ENCODE measurements around the gene TLE2.

TLE2 gene

DNA sequence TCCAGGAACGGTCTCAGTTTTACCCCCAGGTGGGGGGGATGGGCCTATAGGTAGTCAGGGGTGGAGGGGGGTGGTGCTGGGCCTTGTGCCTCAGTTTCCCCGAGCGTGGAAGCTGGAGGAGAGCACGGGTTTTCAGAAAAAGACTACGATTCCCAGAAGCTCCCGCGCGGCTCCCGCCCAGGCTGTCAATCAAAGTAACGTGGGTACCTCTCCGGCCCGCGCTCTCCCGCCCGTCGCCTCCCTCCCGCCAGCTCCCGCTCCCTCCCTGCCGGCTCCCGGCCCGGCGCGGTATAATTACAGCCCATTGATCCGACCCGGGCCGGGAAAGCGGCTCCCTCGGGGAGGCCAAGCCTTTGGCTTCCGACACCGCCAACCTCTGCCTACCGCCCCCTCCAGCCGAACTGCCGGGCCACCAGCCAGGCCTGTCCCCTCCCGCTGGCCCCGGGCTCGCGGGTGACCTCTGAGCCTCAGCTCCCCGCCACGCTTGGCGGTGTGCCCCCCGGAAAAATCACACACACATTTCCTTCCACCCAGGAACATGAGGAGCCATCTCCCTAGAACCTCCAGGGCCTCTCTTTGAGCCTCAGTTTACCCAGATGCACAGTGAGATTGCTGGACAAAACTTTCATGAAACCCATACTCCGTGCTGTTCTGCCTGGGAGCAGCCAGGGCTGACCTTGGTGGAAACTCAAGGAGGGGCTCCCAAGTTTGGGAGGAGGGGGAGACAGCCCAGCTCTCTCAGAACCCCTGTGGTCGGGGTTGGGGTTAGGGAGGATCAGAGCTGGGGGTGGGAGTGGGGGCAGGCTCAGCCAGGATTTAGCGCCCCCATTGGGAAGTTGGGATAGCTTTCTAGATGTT is 7.3 kb upstream of the TLE2 start:
- DNase-seq: peak; percentile 78

DNA sequence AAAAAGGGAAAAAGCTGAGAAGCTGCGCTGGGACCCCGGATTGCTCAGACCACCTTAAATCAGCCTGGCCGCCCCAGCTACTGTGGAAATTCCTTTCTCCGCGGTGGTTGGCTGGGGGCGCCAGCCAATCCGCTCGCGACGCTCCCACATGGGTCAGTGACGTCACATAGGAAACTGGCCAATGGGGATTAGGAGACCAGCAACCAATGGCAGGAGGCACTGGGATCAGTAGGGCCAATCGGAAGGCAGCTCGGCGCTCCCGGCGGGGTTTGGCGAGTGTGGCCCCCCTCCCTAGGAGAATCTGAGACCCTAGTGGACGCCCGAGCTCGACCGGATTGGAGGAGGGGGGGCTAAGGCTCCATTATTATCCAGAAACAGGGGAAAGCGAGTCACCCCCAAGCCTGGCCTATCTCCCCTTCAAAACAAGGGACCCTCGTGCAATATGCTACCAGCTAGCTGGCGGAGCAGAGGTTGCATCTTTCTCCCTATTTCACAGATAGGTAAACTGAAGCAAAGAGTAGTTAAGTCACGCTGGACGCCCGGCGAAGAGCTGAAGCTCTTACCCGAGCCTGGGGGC is 6.5 kb upstream of the TLE2 start:
- DNase-seq: peak; percentile 97

DNA sequence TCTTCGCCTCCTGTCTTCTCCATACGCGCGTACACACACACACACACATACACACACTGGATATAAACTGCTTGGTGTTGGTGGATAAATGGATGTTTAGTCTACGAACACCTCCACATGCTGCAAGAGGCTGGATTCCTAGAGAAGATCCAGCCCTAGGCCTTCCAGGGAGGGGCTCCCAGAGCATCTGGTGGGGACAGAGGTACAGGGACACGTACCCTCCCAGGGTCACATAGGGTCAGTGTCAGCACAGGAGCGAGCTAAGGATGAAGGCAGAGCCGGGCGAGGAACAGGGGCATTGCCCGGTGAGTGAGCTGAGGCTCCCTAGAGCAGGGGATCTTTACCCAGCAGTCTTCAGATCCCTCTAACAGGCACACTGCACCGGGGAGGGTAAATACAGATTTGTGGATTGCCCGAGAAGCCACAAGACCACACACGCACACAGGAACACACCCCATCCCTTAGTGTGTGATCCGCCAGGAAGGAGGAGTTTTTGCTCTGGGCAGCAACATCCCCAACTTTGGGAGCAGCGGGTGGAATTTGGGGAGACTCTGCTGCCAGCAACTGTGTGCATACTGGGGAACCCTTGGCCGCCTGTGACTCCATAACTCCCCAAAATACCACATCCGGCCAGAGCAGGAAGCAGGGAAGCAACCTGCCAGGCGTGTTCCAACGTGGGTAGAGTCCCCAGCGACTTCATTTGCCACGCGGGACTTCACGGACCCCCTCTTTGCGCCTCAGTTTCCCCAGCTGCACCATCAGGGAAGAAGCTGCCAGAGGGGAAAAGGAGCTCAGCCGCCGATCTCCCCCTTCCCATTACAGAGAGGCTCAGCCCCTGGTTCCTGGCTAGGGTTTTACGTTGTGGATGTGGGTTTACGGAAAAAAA is 5.8 kb upstream of the TLE2 start:
- no peak for DNase-seq

DNA sequence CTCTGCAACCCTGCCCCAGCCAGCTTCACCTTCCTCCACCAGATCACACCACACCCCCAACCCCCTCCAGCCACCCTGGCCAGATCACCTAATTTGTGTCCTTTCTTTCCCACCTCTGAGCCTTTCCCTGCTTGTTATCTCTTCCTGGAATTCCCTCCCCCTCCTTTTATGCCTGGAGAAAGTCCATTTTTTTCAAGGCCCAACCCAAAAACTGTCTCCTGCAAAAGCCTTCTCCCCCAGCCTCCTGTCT is 5.3 kb upstream of the TLE2 start:
- DNase-seq: no peak

DNA sequence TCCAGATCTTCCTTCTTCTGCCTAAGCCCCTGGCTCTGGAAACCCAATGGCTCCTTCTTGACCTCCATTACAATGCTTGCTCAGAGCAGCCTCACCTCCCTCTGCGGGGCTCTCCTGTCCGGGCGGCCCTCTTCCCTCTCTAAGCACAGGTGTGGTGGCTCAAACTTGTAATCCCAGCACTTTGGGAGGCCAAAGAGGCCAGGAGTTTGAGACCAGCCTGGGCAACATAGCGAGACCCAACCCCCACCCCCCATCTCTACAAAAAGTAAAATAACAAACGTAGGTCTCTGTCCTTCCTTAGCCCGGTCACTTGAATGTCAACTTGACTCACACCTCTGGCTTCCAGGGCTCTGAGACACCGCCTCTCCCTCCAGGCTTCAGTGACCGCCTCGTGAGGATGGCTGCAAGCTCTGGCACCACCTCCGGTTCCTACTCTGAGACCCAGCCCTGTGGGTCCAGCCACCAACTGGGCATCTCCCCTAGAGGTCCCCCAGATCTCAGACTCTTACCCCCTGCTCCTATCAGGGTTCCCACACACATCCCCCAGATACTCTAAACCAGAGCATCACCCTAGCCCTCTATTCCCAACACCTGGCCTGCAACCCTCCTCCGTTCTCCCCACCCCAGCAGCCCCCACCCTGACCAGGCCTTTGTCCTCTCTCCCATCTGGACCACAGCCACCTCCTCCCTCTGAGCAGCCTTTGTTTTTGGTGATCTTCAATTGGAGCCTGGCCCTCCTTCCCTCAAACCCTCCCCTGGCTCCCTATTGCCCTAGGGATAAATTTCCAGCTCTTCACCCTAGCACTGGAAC is 4.7 kb upstream of the TLE2 start:
- no peak for DNase-seq

DNA sequence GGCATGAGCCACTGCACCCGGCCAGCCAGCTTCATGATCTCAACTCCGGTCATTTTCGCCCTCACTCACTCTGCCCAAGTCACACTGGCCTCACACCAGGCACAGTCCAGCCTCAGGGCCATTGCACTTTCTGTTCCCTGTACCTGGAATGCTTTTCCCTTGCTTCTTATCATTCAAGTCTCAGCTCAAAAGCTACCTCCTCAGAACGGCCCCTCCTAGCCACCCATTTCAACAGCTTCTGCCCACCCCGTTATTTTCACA is 2.5 kb upstream of the TLE2 start:
- DNase-seq: no peak

DNA sequence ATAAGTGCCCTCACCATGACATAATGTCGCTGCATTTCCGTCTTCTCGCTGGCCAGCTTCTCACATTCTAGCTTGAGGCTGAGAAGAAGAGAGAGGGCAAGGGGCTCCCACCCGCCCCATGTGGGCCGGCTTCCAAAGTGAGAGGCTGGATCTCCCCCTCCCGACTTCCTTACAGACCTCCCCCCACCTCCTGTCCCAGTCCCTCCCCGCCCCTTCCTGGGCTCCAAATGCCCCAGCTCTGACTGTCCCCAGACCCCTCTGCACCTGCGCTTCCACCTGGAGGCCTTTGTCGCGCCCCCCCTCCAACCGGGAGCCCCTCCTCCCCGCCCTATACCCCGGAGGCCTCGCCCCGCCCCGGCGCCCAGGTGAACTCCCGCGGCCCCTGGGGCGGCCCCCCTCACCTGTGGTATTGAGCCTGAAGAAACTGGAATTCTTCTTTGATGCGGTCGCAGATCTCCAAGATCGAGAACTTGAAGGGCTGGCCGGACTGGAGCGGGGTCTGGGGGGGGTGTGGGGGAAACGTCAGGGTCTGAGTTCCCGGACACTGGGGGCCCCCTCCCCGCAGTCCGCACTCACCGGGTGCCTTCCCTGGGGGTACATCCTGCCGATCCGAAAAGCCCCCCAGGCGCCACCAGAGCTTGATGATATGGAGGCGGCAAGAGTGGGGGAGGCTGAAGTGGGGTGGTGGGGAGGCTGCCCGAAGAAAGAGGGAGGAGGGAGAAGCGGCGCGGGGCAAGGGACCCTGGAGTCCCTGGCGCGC is 595 bp downstream of the TLE2 start:
- DNase-seq: no peak

DNA sequence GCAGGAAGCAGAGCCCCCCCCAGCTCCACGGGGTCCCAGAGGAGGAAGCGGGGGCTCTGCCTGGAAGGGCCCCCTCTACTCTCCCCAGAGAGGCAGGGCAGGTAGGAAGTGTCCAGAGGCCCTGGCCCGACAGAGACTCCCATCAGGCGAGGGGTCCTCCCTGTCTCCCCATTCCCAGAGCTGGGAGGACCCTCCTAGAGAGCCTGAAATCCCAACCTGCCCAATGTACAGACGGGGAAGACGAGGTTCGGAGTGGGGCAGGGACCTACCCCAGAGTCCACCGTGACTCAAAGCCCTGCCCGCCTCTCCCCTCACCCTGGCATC is 1.1 kb downstream of the TLE2 start:
- DNase-seq: no peak

DNA sequence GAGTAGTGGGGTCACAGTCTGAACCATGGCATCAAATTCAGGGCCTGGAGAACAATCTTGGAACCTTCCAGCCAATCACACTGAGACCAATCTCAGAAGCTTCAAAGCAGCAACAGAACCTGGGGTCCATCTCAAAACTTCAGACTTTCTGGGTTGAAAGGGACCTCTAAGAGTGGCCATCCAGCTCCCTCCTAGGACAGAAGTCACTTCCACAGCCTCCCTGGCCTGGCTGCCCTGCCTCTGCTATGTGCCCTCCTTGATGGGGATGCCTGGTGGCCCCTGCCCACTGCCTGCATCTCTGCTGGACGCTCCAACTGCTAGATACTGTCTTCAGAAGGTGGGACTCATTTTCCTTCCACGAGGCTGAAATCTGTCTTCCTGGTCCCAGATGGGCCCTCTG is 1.8 kb downstream of the TLE2 start:
- DNase-seq: no peak

DNA sequence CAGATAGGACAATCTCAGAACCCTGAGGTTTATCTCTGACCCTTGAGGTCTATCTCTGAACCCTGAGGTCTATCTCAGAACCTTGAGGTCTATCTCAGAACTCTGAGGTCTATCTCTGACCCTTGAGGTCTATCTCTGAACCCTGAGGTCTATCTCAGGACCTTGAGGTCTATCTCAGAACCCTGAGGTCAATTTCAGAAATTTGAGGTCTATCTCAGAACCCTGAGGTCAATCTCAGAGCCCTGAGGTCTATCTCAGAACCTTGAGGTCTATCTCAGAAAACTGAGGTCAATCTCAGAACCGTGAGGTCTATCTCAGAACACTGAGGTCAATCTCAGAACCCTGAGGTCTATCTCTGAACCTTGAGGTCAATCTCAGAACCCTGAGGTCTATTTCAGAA is 2.3 kb downstream of the TLE2 start:
- DNase-seq: no peak

DNA sequence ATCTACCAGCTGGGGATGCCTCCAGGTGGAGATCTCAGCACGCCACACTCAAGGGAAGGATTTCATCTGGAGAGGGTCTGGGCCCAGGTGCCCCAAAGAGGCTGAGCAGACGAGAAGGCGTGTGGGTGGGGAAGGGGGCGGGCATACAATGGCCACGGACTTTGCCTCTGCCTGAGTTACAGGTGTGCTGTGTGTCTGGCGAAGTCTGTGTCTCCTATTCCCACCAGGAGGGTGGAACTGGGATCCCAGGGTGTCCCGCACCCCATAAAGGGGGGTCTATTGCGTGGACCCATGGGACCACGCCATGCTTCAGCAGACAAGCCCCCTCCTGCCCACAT is 3.6 kb downstream of the TLE2 start:
- DNase-seq: no peak

DNA sequence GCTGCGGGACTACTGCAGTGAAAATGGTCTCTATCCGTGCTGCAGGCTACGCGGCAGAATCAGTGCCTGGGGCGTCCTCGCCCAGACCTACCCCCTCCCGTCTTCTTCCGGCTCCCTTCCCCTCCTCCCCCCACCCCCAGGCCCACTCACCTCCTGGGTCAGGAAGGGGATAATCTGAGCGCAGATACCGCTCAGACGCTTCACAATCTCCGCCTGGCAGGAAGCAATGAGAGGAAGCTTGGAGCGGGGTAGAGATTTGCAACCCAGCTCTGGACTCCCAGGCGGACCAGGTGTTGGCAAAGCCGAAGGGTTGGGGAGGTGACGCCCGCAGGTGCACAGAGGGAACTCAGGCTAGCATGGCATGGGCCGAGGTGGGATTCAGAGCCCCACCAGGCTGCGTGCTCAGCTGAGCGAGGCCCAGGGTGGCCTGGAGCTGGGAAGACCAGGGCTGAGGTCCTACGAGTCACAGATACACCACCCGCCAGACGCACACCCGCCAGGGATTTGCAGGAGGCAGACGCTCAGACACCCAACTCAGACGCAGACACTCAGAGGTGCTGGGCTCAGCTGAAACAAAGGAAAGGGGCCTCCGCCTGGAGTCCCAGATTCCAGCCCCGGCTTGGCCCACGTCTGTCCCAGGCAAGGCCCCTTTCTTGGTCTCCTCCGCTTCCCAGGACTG is 4.1 kb downstream of the TLE2 start:
- DNase-seq: no peak

DNA sequence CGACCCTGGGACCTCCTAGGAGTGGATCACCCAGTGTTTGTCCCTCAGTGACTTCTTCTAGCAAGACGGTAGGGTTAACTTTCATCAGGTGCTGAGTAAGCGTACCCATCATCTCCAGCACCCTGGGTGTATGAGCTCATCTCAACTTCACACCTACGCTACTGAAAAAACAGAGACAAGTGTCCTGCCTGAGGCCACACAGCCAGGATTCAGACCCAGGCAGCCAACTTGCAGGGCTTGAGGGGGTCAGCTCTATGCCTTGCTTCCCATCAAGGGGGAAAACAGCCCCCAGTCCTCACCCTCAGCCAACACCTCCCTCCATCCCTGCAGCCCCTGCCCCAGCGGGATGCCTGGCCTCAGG is 4.6 kb downstream of the TLE2 start:
- DNase-seq: no peak

DNA sequence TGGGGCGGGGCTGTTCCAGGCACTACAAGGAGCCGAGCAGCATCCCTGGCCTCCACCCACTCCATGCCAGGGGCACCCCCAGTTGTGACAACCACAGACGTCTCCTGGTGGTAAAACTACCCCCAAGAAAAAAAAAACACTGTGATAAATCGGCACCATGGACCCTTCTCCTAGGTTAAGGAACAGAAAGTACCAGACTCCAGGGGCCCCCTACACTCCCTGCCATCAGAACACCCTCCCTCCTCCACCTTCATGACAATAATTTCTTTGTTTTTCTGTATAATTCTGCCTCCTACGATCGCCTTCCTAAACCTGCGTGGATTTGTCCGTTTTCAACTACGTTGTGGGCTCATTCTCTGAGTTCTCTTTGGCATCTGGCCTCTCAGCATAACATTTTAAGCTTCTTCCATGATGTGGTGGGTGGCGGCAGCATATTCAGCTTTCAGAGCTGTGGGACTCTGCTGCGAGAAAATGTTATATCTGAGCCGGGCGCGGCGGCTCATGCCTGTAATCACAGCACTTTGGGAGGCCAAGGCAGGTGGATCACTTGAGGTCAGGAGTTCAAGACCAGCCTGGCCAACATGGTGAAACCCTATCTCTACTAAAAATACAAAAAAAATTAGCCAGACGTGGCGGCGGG is 8.6 kb downstream of the TLE2 start:
- no peak for DNase-seq

DNA sequence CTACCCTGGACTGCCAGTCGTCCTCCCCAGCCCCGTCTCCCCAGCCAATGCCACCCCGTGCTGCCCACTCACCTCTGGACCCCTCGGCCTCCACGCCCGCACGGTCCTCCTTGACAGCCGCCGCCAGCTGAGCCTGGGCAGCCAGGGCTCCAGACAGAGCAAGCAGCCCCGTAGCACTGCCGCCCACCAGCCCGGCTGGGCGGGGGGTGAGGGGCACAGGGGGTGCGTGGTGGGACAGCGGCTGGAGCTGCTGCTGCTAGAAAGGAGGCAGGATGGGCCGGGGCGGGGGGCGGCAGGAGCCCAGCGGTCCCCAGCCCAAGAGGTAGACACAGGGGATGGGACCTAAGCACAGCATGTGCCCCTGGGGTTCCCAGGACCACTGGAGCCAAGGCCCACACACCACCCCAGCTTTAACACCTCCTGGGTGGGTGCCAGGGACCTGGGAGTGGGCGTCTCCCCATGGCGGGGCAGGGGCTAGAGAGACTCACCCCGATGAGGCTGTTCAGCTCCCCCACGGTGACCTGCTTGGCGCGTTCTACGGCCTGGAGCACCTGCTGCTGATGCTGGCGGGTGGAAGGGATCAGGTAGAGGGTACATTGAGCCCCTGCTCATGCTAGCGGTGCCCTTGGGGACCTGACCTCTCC is 9.7 kb downstream of the TLE2 start:
- DNase-seq: no peak

DNA sequence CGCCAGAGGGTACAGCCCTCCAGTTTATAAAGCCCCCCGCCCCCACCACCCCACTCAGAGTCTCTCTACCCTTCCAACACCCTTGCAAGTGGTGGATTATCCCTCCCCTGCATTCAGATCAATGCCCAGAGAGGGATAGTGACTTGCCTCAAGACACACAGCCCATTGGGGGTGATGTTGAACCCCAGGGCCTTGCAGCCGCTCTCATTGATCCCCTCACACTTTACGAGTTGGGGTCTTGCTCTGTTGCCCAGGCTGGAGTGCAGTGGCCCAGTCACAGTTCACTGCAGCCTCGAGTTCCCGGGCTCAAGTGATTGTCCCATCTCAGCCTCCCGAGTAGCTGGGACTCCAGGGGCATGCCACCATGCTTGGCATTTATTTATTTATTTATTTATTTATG is 11.2 kb downstream of the TLE2 start:
- DNase-seq: no peak

DNA sequence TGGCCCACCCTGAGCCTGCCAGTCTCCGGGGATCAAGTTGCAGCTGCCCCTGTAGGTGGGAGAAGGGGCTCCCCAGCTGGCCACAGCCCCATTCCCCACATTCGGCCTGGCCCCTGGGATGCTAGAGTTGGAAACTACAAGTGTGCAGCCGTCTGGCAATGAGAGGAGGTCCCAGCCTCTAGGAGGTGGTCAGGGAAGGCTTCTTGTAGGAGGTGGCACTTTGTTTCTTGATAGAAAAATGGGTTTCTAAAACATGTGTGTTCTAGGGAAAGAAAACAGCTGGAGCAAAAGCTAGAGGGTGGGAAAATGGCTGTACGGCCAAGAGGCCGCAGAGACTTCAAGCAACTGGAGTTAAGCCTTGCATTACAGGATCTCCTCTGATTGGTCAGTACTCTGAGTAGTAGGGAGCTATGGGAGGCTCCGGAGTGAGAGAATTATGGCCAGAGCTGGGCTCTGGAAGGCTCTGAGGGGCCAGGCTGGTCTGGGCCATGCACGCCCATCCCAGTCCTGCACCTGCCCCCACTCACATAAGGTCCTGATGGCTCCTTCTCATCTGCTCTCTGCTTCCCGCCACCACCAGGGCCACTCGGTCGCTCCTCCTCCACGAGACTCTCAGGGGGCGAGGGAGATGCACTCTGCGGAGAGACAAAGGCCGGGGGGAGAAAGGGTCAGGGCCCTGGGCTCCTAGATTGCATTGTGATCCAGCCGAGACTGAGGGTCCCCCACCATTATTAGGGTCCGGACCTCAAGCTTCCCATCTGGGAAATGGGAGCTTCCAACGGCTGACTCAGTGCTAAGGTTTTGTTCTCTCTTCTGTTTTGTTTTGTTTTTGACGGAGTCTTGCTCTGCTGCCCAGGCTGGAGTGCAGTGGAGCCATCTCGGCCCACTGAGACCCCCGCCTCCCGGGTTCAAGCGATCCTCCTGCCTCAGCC is 13.7 kb downstream of the TLE2 start:
- no peak for DNase-seq

DNA sequence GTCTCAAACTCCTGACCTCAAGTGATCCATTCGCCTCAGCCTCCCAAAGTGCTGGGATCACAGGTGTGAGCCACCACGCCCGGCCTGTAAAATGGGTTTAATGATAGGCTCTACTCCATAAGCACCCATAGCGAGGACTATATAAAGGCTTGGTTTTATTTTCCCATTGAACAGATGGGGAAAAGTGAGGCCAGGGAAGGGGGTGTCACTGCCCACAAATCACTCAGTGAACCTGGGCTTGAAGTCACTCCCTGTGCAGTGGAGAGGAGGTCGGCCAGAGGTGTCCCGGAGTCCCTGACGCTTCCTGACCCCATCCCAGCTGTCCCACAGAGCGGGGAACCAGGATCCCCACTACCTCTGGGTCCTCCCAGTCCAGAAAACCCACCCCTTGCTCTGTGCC is 14.9 kb downstream of the TLE2 start:
- DNase-seq: no peak

DNA sequence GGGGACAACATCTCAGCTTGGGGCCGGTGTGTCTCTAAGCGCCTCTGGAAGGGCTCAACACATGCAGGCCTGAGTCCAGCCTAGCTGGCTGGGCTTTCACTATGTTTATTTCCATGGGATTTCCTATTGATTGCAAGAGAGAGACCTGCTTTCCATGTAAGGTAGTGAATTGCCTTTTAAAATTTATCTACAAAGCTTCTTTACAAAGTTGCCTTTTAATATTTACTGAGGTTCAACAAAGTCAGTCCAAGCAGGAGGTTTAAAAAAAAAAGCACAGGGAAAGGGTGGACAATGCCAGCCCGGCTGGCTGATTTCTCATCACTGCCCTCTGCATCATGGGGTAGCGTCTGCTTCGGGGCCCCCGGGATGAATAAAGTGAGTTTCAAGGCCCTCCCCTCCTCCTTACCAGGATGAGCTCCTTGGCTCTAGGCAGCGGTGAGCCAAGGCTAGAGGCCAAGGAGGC is 15.8 kb downstream of the TLE2 start:
- DNase-seq: no peak

DNA sequence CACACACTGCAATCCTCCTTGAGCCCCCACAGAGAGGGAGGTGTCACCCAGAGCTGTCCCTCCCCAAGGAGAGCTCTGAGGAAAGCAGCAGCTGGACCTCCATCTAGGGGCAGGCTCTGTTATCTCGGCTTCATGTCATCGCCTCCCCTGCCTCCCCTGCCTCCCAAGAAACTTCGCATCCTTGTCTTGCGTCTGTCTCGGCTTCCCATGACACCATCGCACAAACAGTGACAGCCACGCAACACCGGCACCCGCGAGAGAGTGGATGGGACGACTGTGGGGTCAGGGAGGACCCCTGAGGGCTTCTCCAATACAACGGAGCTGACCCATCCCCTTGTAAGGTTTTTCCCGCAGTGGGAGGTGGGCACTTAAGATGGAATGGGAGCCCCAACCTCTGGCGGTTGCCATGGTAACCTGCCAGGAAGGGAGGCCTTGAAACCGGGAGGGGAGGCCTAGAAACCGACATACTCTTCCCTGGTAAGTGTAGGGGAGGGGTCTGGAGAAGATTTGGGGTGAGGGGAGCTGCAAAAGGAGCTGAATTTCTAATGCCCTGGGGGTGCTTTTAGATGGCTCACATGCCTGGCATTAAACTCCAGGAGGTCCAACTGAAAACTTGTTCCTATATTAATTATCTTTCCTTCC is 16.3 kb downstream of the TLE2 start:
- no peak for DNase-seq

Data from CD4-positive, alpha-beta T cell treated with Interferon gamma for 1 hour (primary cell).